Left ventricle myocardium inferior (tissue), 1 donor: Measurements from ENCODE around the gene NELFA. TPM values are rescaled to one million over a fixed set of nuclear protein-coding genes. Genes with fewer than 3 reads are reported as not detected.
A peak's percentile ranks its signal among the peaks of the same experiment; 100 is the strongest.

Experiments used
- DNase-seq: peaks from one replicate; pipeline ENCODE4 v3.0.0-alpha.2; 2020
- H3K27ac ChIP-seq: fragments of 200-600 bp; replicated peaks from 2 replicates; pipeline ENCODE4 v1.8.0; 2021
- H3K27me3 ChIP-seq: fragments of 200-600 bp; 2 replicates; pipeline ENCODE4 v1.8.0; 2021; ENCODE audit warnings: low read depth
- H3K36me3 ChIP-seq: fragments of 200-600 bp; 2 replicates; pipeline ENCODE4 v1.8.0; 2021
- H3K4me1 ChIP-seq: fragments of 200-600 bp; 2 replicates; pipeline ENCODE4 v1.8.0; 2021
- H3K4me3 ChIP-seq: fragments of 200-600 bp; 2 replicates; pipeline ENCODE4 v1.8.0; 2021; ENCODE audit warnings: mild to moderate bottlenecking, moderate library complexity
- H3K9me3 ChIP-seq: fragments of 200-600 bp; replicated peaks from 2 replicates; pipeline ENCODE4 v1.8.0; 2021
- CTCF ChIP-seq: fragments of 200-600 bp; IDR thresholded peaks from 2 replicates; pipeline ENCODE4 v1.8.0; 2021; ENCODE audit warnings: antibody characterized with exemption, mild to moderate bottlenecking, borderline replicate concordance
- intact Hi-C: fragments of 100-400 bp; cut with micrococcal nuclease; formaldehyde crosslinking; loops from one replicate; pipeline ENCODE4 v1.11.0; 2022
- total RNA-seq: library from RNA; stranded (reverse); fragmentation: NEBNext Ultra II Directional; extraction: Animal tissue kit (Norgen Biotek cat#: 25700); gene quantifications from one replicate; pipeline ENCODE4 v1.2.1, GENCODE V29; 2021
- donor health status: DM: no; HTN: yes; CAD: no; lungs with severe emphysema.

Gene NELFA
- total RNA-seq, 1 donor from 2014 or later = 10.2 TPM

- Histone ChIP-seq H3K9me3 (no peaks in the 10 kb centered on the region), H3K27ac (peak overlapping the region; percentile 33), H3K27me3 (no peaks in the 10 kb centered on the region), H3K4me3 (no peak overlapping the region), H3K36me3 (peaks cover 98% of the 10 kb centered on the region), H3K4me1 (peaks cover 25% of the 10 kb centered on the region)
- TF ChIP-seq CTCF = no peak
- no peak for DNase-seq
- intact Hi-C loops = no loop called here
Observed at GRCh38 chr4:1982124-1983052, 26.4 kb downstream of the NELFA start.

GRCh38 chr4:1981251-1982058 lies 27.3 kb downstream of the NELFA start:
- H3K36me3 ChIP-seq = peaks cover 98% of the 10 kb centered on the region

GRCh38 chr4:1980561-1981041 lies 28.2 kb downstream of the NELFA start:
- Histone ChIP-seq H3K9me3 (no peaks in the 10 kb centered on the region), H3K27ac (no peak overlapping the region), H3K36me3 (peaks cover 98% of the 10 kb centered on the region), H3K27me3 (no peaks in the 10 kb centered on the region), H3K4me3 (no peak overlapping the region), H3K4me1 (peaks cover 25% of the 10 kb centered on the region)
- intact Hi-C loops = no loop called here
- no peak for TF ChIP-seq CTCF
- no peak for DNase-seq

More at GRCh38 chr4:1981251-1982058, 27.3 kb downstream of the NELFA start:
- peaks cover 25% of the 10 kb centered on the region for H3K4me1 ChIP-seq
- intact Hi-C loops = no loop called here
- no peak for TF ChIP-seq CTCF
- no peak overlapping the region for H3K4me3 ChIP-seq
- H3K27ac ChIP-seq = peak overlapping the region; percentile 33
- no peaks in the 10 kb centered on the region for H3K9me3 ChIP-seq
- no peaks in the 10 kb centered on the region for H3K27me3 ChIP-seq
- DNase-seq = no peak

- Histone ChIP-seq H3K27me3 (no peaks in the 10 kb centered on the region), H3K4me3 (no peak overlapping the region), H3K36me3 (peaks cover 98% of the 10 kb centered on the region), H3K27ac (no peak overlapping the region), H3K9me3 (no peaks in the 10 kb centered on the region), H3K4me1 (peaks cover 21% of the 10 kb centered on the region)
- intact Hi-C loops = no loop called here
- TF ChIP-seq CTCF = no peak
- no peak for DNase-seq
Observed at GRCh38 chr4:1979477-1980196, 29.1 kb downstream of the NELFA start.
